GM19043 (cell line): ENCODE data around the gene TEAD3.

Experiments
- ATAC-seq: cut with Tn5 transposase; IDR thresholded peaks from one replicate; pipeline ENCODE4 v1.9.1; 2021; ENCODE audit warnings: low read depth; ENCODE audit not compliant: unreplicated experiment

Gene TEAD3

DNA sequence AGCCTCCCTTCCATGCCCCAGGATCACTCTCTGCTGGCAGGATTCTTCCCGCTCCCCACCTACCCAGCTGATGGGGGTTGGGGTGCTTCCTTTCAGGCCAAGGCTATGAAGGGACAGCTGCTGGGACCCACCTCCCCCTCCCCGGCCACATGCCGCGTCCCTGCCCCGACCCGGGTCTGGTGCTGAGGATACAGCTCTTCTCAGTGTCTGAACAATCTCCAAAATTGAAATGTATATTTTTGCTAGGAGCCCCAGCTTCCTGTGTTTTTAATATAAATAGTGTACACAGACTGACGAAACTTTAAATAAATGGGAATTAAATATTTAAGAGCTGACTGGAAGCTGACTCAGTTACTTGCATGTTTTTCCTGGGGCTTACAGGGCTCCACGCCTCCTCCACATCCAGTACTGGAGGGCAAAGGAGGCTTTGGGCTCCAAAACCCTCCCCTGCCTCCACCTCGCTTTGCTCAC is 69.0 kb downstream of the TEAD3 start:
- ATAC-seq: no peak

DNA sequence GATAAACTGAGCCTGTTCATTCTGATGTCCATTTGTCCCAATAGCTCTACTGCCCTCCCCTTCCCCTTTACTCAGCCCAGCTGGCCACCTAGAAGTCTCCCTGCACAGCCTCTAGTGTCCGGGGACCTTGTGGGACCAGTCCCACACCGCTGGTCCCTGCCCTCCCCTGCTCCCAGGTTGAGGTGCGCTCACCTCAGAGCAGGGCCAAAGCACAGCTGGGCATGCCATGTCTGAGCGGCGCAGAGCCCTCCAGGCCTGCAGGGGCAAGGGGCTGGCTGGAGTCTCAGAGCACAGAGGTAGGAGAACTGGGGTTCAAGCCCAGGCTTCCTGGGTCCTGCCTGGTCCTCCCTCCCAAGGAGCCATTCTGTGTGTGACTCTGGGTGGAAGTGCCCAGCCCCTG is 69.4 kb downstream of the TEAD3 start:
- no peak for ATAC-seq

DNA sequence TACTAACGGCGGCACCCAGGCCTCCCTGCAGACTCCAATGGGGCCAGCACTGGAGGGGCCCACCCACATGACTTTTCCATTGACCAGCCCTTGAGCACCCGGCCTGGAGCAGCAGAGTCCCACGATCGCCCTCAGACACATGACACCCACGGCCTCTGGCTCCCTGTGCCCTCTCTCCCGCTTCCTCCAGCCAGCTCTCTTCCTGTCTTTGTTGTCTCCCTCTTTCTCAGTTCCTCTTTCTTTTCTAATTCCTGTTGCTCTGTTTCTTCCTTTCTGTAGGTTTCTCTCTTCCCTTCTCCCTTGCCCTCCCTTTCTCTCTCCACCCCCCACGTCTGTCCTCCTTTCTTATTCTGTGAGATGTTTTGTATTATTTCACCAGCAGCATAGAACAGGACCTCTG is 70.8 kb downstream of the TEAD3 start:
- no peak for ATAC-seq

DNA sequence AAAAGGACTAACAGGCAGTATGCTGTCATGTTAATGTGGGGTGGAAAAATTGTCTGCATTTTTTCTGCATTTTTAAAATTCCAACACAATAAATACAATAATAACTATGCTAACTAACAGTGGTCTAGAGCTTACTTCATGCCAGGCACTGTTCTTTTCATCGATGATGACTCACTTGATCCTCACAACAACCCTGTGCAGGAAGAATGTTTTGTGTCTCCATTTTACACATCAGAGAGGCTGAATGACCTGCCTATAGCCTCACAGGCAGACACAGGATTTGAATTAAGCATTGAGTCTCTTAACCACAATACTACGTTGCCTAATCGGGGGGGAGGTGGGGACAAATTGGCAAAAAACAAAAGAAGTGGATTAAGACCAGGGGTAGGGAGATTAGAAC is 71.6 kb downstream of the TEAD3 start:
- ATAC-seq: no peak
